HEK293T (cell line): ENCODE results near the gene TTC22.

Experiments used
- ARNT ChIP-seq: fragments of 450-650 bp; IDR thresholded peaks from 2 replicates; pipeline ENCODE4 v1.6.1; 2017; ENCODE audit warnings: mild to moderate bottlenecking
- BHLHE40 ChIP-seq: fragments of 450-650 bp; IDR thresholded peaks from 2 replicates; pipeline ENCODE4 v1.6.1; 2016; ENCODE audit warnings: mild to moderate bottlenecking, moderate library complexity, borderline replicate concordance
- ELF4 ChIP-seq: fragments of 450-650 bp; IDR thresholded peaks from 2 replicates; pipeline ENCODE4 v1.6.1; 2017; ENCODE audit warnings: antibody characterized with exemption
- L3MBTL2 ChIP-seq: fragments of 450-650 bp; conservative IDR thresholded peaks from 2 replicates; pipeline ENCODE4 v1.6.1; 2016; ENCODE audit warnings: mild to moderate bottlenecking
- SP1 ChIP-seq: fragments of 450-650 bp; IDR thresholded peaks from 2 replicates; pipeline ENCODE4 v1.6.1; 2017
- TARDBP ChIP-seq: fragments of 450-650 bp; IDR thresholded peaks from 2 replicates; pipeline ENCODE4 v1.6.1; 2016

- TF ChIP-seq BHLHE40 (no peak), ELF4 (no peak), SP1 (no peak), ARNT (no peak), TARDBP (no peak), L3MBTL2 (no peak)
Measured at GRCh38 chr1:54741531-54741930, 59.6 kb downstream of the TTC22 start.
